ENCODE data around the gene MFAP5. TPM values are rescaled to one million over a fixed set of nuclear protein-coding genes. Genes with fewer than 3 reads are reported as not detected.

MFAP5 gene
- total RNA-seq, 1 donor: 57.9 TPM

DNA sequence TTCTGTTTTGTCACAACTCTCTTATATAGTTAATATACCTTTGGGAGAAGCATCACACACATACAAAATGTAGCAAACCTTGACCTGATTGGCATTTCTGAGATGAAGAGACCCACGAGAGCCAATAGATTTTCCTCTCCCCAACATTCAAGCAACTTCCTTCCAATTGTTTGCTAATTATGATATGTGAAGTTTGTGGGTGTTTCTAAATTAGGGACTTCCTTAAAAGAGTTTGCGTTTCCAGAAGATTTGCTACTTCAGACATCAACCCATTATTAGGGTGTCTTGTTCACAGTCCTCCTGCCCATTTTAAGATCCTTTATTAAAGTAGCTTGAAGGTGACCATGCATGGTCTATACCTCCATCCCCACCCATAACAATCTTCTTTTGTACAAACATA, 59.3 kb downstream of the MFAP5 start:
- no peak overlapping the region for H3K4me3 ChIP-seq (ENCODE audit: insufficient read depth, low read length)
- H3K4me1 ChIP-seq (ENCODE audit: insufficient read depth, low read length): no peaks in the 10 kb centered on the region
- no peak for DNase-seq (ENCODE audit: insufficient read length, low spot score, missing footprints)
- no peak overlapping the region for H2AFZ ChIP-seq (ENCODE audit: low read length)
- H4K20me1 ChIP-seq (ENCODE audit: insufficient read depth, low read length): no peaks in the 10 kb centered on the region
- H3K79me2 ChIP-seq (ENCODE audit: insufficient read depth, low read length): no peaks in the 10 kb centered on the region
- H3K27me3 ChIP-seq (ENCODE audit: insufficient read depth, low read length): peaks cover 6% of the 10 kb centered on the region
- H3K9me3 ChIP-seq (ENCODE audit: low read depth, low read length): no peaks in the 10 kb centered on the region
- no peak overlapping the region for H3K27ac ChIP-seq (ENCODE audit: low read depth, low read length)
- no peak for TF ChIP-seq CTCF (IDR thresholded peaks at IDR 0.05; ENCODE audit: extremely low read depth, low read depth, low read length)
- no peaks in the 10 kb centered on the region for H3K36me3 ChIP-seq (ENCODE audit: insufficient read depth, low read length)
- no peak overlapping the region for H3K4me2 ChIP-seq (ENCODE audit: insufficient read depth, low read length)

DNA sequence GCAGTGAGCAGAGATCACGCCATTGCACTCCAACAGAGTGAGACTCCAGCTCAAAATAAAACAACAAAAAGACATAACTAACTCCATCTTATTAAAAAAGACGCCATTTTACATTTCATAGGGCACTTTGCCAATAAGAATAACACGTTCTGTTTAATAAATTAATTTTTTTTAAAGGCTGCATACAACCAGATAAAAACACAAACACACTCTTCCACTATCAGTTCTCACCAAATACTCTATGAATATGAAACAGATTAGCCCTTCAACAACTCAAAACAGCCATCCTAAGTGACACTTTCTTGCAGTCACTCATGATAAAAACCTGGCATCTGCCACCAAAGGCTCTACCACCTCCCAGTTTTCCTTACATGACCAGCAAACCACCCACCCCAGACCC, 66.1 kb downstream of the MFAP5 start:
- no peaks in the 10 kb centered on the region for H3K27me3 ChIP-seq (ENCODE audit: insufficient read depth, low read length)
- H3K79me2 ChIP-seq (ENCODE audit: insufficient read depth, low read length): no peaks in the 10 kb centered on the region
- no peak for DNase-seq (ENCODE audit: insufficient read length, low spot score, missing footprints)
- TF ChIP-seq CTCF (IDR thresholded peaks at IDR 0.05; ENCODE audit: extremely low read depth, low read depth, low read length): no peak
- no peak overlapping the region for H2AFZ ChIP-seq (ENCODE audit: low read length)
- H4K20me1 ChIP-seq (ENCODE audit: insufficient read depth, low read length): no peaks in the 10 kb centered on the region
- H3K27ac ChIP-seq (ENCODE audit: low read depth, low read length): no peak overlapping the region
- no peaks in the 10 kb centered on the region for H3K9me3 ChIP-seq (ENCODE audit: low read depth, low read length)
- H3K4me1 ChIP-seq (ENCODE audit: insufficient read depth, low read length): no peaks in the 10 kb centered on the region
- no peak overlapping the region for H3K4me3 ChIP-seq (ENCODE audit: insufficient read depth, low read length)
- H3K36me3 ChIP-seq (ENCODE audit: insufficient read depth, low read length): no peaks in the 10 kb centered on the region
- no peak overlapping the region for H3K4me2 ChIP-seq (ENCODE audit: insufficient read depth, low read length)

Small RNAs within 50 kb of the gene (small RNA-seq; reads per million reads assigned to genes)
- not detected for gene RF00564

Other genes starting within 250 kb of the MFAP5 start
- gene CLEC6A, start 206.9 kb downstream of the MFAP5 start, total RNA-seq: not detected in 2 replicates
- gene CLEC4D, start 149.3 kb downstream of the MFAP5 start, total RNA-seq: not detected in 2 replicates
- not detected in 2 replicates for gene CLEC4E, start 121.9 kb downstream of the MFAP5 start, total RNA-seq
- not detected in 2 replicates for gene AICDA, start 50.0 kb downstream of the MFAP5 start, total RNA-seq
- gene RIMKLB, start 35.2 kb upstream of the MFAP5 start, total RNA-seq: 29.8 and 35.5 TPM in 2 replicates
- under 0.01 TPM in 1 of 2 replicates, not detected in the other for gene A2ML1, start 159.8 kb upstream of the MFAP5 start, total RNA-seq